Muscle layer of colon (tissue), 2 donors: ENCODE measurements around the gene ANKS1B.
"Not testable (repeated sequence)": the region's sequence is repeated elsewhere in the genome, so short reads cannot be mapped to it uniquely, and the experiment has no call there.

ENCODE experiments used
- H3K27ac ChIP-seq: one replicate; pipeline ENCODE4 v1.7.0; 2013; ENCODE audit warnings: low read depth, mild to moderate bottlenecking, low read length, moderate library complexity
- H3K27me3 ChIP-seq, 2 donors: one replicate each; pipeline ENCODE4 v1.7.0; 2013; ENCODE audit warnings: low read length in 2 of 2, mild to moderate bottlenecking in 2 of 2; ENCODE audit not compliant: insufficient read depth in 2 of 2, control insufficient read depth in 1 of 2
- H3K36me3 ChIP-seq: one replicate; pipeline ENCODE4 v1.7.0; 2013; ENCODE audit warnings: mild to moderate bottlenecking, low read length; ENCODE audit not compliant: insufficient read depth
- H3K4me1 ChIP-seq: one replicate; pipeline ENCODE4 v1.7.0; 2013; ENCODE audit warnings: mild to moderate bottlenecking, low read length; ENCODE audit not compliant: insufficient read depth
- H3K4me3 ChIP-seq, 2 donors: one replicate each; pipeline ENCODE4 v1.7.0; 2013; ENCODE audit warnings: low read length in 2 of 2, low read depth in 1 of 2, mild to moderate bottlenecking in 1 of 2, moderate library complexity in 1 of 2
- H3K9ac ChIP-seq: one replicate; pipeline ENCODE4 v1.7.0; 2013; ENCODE audit warnings: low read length
- H3K9me3 ChIP-seq: one replicate; pipeline ENCODE4 v1.7.0; 2013; ENCODE audit warnings: mild to moderate bottlenecking, low read length
- donor health status: abdominal sarcoma.
- donor health status: Adenocarcinoma of cecum.

Gene ANKS1B

DNA sequence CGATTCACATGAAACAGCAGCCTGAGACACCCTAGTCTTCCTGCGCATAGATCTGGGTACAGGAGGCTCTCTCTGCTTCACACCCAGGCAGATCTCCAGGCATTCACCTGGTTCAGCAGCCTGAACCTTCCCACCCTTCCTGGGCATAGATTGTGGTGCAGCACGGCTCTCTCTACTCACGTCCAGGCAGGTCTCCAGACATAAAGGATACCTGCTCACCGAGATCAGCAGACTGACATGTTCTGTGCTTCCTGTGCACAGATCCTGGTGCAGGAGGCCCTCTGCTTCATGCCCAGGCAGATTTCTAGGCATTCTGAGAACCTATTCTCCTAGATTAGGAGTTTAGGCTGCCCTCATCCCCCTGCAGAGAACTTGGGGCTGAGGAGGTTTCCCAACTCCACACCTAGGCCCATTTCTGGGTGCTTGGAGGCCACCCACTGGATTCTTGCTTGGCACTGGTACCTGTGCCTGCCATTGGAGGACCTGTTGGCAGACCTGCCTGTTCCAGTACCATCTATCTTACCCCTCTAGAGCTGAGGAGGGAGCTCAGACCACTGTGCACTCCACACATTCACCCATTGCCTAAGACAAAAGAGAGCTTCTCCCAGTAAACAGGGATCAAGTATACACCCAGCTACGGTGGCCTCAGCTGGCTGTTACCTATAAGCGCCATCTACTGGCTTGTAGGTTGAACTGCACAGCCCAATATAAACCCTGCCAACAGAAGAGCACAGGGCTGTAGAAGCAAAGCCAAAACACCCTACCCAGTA is 365.2 kb downstream of the ANKS1B start:
- Histone ChIP-seq H3K4me1 (no peaks in the 10 kb centered on the region), H3K27ac (no peak overlapping the region), H3K36me3 (no peaks in the 10 kb centered on the region), H3K9ac (no peak overlapping the region), H3K27me3 (no peaks in the 10 kb centered on the region), H3K9me3 (peaks cover 7% of the 10 kb centered on the region), H3K4me3 (no peak overlapping the region)

DNA sequence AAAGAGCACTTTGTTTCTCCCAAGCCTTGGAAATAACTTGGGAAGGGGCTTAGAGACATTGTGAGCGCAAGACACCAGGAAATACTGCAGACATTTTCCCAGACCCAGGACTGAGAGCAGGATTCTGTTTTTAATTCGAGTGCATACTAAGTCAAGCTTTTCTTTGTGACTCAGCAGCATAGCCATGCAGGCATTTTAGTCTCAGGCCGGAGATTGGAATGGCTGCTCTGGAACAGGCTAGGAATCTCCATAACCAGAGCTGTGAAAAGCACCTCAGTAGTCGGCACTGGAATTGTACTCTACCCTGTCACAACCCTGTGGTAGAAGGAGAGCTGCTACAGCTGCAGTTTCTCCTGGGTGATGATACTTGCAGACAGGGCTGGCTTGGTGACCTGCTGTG is 366.1 kb downstream of the ANKS1B start:
- Histone ChIP-seq H3K36me3 (no peaks in the 10 kb centered on the region), H3K9ac (no peak overlapping the region), H3K9me3 (peaks cover 7% of the 10 kb centered on the region), H3K4me1 (no peaks in the 10 kb centered on the region), H3K27ac (no peak overlapping the region), H3K27me3 (no peaks in the 10 kb centered on the region), H3K4me3 (no peak overlapping the region)

DNA sequence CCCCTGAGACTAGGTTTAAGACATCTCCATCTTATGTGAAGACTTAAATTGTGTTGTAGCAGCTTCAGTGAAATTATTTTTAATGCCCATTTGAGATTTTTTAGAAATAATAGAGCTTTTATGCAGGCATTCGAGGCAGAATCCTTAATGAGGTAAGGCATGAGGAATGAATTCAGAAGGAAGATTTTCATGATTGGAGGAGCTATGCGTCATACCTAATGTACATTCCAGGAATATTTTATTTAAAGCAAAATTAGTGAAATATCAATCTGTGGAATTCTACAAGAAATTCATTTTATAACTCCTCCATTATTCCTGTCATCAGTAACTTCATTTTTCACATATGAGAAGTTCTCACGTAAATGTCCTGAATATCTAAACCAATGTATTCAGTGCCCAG is 373.1 kb downstream of the ANKS1B start:
- Histone ChIP-seq H3K4me1 (no peaks in the 10 kb centered on the region), H3K27ac (no peak overlapping the region), H3K9me3 (no peaks in the 10 kb centered on the region), H3K27me3 (no peaks in the 10 kb centered on the region), H3K36me3 (no peaks in the 10 kb centered on the region), H3K4me3 (no peak overlapping the region), H3K9ac (no peak overlapping the region)

DNA sequence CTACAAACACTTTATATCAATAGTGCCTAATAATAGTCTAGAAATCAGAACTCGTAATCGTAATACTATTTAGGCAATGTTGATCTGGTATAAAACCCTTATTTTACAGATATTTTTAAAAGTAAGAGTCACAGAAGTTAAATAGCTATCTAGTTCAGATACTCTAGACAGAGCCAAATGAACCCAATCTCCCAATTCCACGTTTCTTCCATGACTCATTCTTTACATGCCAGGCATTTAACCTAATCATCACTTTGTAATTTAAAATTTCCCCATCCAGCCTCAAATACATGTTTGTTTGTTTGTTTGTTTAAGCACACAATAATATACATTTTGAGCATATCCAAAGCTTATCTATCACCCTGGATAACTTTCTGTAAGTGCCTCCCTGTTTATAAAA is 373.6 kb downstream of the ANKS1B start:
- no peak overlapping the region for H3K27ac ChIP-seq
- no peaks in the 10 kb centered on the region for H3K36me3 ChIP-seq
- H3K27me3 ChIP-seq = no peaks in the 10 kb centered on the region
- H3K4me3 ChIP-seq = no peak overlapping the region
- H3K9me3 ChIP-seq = no peaks in the 10 kb centered on the region
- no peak overlapping the region for H3K9ac ChIP-seq
- H3K4me1 ChIP-seq = no peaks in the 10 kb centered on the region

DNA sequence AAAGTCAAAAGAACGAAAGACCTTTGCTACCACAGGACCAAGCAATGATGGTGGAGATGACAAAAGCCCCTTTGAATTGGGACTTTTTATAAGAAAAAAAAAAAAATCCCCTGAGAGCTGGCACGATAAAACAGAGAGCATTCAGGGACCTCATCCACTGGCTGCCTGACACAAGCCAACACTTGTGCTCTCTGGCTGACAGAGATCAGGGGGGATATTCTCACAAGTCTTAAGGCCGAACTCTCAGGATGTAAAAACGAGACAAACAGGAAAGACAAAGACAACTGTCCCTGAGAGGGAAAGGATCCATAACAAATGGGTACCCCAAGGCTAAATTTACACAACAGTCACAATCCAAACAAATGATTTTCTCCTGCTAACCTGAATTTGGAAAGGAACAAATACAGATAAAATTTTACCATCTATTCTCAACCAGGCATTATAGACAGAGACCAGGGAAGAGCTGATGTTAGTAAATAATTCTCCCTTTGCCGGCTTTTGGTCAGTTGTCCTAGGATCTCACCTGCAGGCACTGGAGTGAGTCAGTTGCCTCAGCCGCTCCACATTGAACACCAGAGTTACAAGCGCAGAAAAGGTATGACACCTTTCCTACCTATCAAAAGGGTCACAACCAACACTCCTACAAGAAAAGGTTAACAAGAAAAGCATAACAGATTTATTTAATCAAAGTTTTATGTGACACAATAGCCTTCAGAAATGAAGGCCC is 375.1 kb downstream of the ANKS1B start:
- H3K36me3 ChIP-seq = no peaks in the 10 kb centered on the region
- no peak overlapping the region for H3K4me3 ChIP-seq
- no peaks in the 10 kb centered on the region for H3K4me1 ChIP-seq
- no peak overlapping the region for H3K27ac ChIP-seq
- H3K9me3 ChIP-seq = no peaks in the 10 kb centered on the region
- H3K9ac ChIP-seq = no peak overlapping the region
- H3K27me3 ChIP-seq = no peaks in the 10 kb centered on the region

DNA sequence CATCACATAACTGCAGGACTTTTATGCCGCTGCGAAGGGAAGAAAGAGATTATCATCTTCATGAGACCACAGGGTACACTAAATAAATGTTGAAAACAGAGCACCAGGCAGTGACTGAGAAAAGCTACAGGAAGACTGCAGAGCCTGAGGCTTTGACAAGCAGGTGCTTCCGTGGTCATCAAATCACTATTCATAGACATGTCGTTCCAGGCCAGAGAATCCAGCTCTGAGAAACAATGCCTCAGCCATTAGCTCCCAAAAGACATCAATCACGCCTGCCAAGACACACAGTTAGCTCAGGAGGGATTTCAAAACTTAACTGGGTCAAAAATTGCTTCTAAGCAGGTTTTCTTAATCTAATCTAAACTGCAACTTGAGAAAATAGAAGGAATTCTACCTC is 384.3 kb downstream of the ANKS1B start:
- Histone ChIP-seq H3K4me3 (no peak overlapping the region), H3K9me3 (no peaks in the 10 kb centered on the region), H3K4me1 (no peaks in the 10 kb centered on the region), H3K9ac (no peak overlapping the region), H3K27ac (no peak overlapping the region), H3K27me3 (no peaks in the 10 kb centered on the region), H3K36me3 (no peaks in the 10 kb centered on the region)

DNA sequence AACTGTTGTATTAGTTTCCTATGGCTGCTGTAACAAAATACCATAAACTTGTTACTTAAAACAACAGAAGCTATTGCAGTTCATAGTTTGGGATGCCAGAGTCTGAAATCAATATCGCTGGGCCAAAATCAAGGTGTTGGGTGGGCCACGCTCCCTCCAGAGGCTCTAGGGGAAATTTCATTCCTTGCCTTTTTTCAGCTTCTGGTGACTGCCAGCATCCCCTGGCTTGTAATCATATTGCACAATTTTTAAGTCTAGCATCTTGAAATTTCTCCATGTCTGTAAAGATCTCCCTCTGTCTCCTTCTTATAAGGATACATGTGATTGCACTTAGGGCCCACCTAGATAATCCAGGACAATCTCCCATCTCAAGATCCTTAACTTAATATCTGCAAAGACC is 386.0 kb downstream of the ANKS1B start:
- Histone ChIP-seq H3K27ac (no peak overlapping the region), H3K36me3 (no peaks in the 10 kb centered on the region), H3K27me3 (no peaks in the 10 kb centered on the region), H3K9me3 (no peaks in the 10 kb centered on the region), H3K4me1 (no peaks in the 10 kb centered on the region), H3K4me3 (no peak overlapping the region), H3K9ac (no peak overlapping the region)

DNA sequence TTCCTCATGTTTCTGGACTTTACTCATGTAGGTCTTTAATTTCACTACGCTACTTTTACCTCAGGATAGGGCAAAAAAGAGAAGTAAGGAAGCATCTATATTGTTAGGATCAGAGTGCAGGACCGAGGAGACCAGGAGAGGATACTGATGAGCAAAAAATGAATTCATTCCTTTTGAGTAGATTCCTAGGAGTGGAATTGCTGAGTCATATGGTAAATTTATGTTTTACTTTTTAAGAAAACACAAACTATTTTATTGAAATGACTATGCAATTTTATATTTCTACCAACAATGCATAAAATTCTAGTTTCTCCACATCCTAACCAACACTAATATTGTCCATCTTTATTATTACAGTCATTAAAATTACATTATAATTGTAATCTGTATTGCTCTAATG is 388.0 kb downstream of the ANKS1B start:
- Histone ChIP-seq H3K27ac (no peak overlapping the region), H3K9me3 (no peaks in the 10 kb centered on the region), H3K36me3 (no peaks in the 10 kb centered on the region), H3K4me1 (no peaks in the 10 kb centered on the region), H3K4me3 (no peak overlapping the region), H3K9ac (no peak overlapping the region), H3K27me3 (no peaks in the 10 kb centered on the region)

DNA sequence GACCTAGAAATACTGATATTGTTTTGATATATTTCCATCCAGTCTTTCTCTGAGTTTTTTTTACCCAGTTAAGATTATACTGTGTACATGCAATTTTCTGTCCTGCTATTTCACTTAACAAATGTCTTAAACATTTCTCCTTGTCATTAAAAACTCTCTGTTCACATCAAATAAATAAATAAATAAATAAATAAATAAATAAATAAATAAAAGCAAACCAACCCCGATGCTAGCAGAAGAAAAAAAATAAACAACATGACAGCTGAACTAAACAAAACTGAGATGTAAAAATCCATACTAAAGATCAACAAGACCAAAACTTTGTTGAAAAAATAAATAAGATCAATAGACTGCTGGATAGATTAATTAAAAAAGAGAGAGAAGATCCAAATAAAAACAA is 407.6 kb downstream of the ANKS1B start:
- not testable (repeated sequence) for H3K4me1 ChIP-seq, H3K36me3 ChIP-seq, H3K9ac ChIP-seq, H3K9me3 ChIP-seq, H3K27ac ChIP-seq, H3K4me3 ChIP-seq, H3K27me3 ChIP-seq

DNA sequence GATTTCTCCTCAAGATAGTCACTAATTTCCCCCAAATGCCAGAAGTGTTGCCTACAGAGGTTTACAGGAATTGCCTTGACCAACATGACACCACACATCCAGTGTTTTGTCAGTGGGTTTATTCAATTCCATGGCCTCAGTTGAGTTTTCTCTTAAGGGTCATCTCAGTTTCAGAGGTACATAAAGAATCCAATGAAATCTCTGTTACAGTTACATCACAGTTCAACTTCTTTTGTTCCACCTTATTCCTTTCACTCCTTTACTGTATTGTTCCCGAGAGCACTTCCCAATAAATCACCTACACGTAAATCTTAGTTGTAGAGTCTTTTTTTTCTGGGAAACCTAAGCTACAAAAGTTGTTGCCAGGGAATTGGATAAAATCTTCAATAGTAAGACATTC is 410.8 kb downstream of the ANKS1B start:
- no peak overlapping the region for H3K9ac ChIP-seq
- no peak overlapping the region for H3K27ac ChIP-seq
- no peaks in the 10 kb centered on the region for H3K36me3 ChIP-seq
- H3K27me3 ChIP-seq = no peaks in the 10 kb centered on the region
- H3K9me3 ChIP-seq = no peaks in the 10 kb centered on the region
- no peak overlapping the region for H3K4me3 ChIP-seq
- H3K4me1 ChIP-seq = no peaks in the 10 kb centered on the region

DNA sequence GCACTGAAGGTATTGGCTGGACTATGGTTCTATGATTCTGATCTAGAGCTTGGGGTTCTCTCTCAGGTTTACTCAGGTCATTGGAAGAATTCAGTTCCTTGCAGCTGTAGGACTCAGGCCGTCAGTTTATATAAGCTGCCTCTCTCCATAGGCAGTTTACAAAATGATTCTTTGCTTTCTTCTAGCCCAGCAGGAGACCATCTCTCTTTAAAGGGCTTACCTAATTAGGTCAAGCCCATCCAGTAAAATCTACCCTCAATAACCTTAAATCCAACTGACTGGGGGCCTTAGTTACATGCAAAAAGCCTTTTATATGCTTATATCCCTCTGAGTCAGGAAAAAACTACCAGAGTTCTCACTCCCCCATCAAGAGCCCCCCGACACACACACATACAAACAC is 417.7 kb downstream of the ANKS1B start:
- Histone ChIP-seq H3K27ac (no peak overlapping the region), H3K27me3 (no peaks in the 10 kb centered on the region), H3K4me3 (no peak overlapping the region), H3K9ac (no peak overlapping the region), H3K36me3 (no peaks in the 10 kb centered on the region), H3K9me3 (no peaks in the 10 kb centered on the region), H3K4me1 (no peaks in the 10 kb centered on the region)

DNA sequence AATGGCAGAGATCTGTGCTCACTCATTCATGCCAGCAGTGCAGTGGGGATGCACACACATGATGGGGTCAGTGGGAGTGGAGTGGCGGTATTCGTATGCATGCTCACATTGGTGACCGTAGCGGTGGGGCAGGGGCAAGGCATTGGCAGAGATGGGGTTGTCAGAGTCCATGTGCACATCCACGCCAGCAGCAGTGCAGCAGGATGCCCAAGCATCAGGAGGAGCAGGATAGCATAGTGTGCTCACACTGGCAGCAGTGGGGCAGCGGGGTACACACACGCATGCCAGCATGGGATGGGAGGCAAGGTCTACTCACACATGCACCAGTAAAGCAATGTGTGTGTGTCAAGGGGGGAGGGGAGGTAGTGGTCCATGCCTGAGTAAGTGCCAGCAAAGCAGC is 426.6 kb downstream of the ANKS1B start:
- H3K27me3 ChIP-seq = no peaks in the 10 kb centered on the region
- no peaks in the 10 kb centered on the region for H3K36me3 ChIP-seq
- H3K9ac ChIP-seq = no peak overlapping the region
- H3K4me1 ChIP-seq = no peaks in the 10 kb centered on the region
- H3K9me3 ChIP-seq = no peaks in the 10 kb centered on the region
- H3K27ac ChIP-seq = no peak overlapping the region
- H3K4me3 ChIP-seq = no peak overlapping the region
